K562 (cell line): ENCODE results near the gene AP5M1. TPM values are rescaled to one million over a fixed set of nuclear protein-coding genes. Genes with fewer than 3 reads are reported as not detected.

Experiments used
- ATAC-seq: fragments of 200-7000 bp; cut with Tn5 transposase; 3 replicates; pipeline ENCODE4 v1.9.1; 2020; ENCODE audit warnings: moderate library complexity
- BruUV-seq: library from RNA; stranded (reverse); fragments of 400-500 nt; replicated peaks from 2 replicates; lab custom pipeline; 2021; lab: Mats Ljungman, UMichigan
- CTCF ChIA-PET: fragments of 300-600 bp; formaldehyde crosslinking; extraction: SDS; loops from one replicate; lab custom pipeline; 2021; ENCODE audit warnings: low intra/inter-chr PET ratio; lab: Yijun Ruan, JAX
- POLR2A ChIA-PET: fragments of 300-600, 350-650 bp; sonication (Branson Sonifier 250); formaldehyde crosslinking; extraction: SDS; loops from one replicate; lab custom pipeline; 2021; ENCODE audit warnings: antibody characterized with exemption, inconsistent platforms; lab: Yijun Ruan, JAX
- DNase-seq, 4 experiments: peaks; one replicate each; pipeline versions ENCODE4 v3.0.0 to v3.0.0-alpha.2; 2011 to 2018; ENCODE audit warnings: low spot score in 3 of 4, mixed read lengths in 3 of 4; ENCODE audit errors: extremely low read depth in 1 of 4
- FAIRE-seq: peaks from 2 replicates; lab custom pipeline; 2011; peaks lifted over from hg19 to GRCh38; lab: Jason Lieb, UNC
- H2AFZ ChIP-seq: 2 replicates; pipeline ENCODE4 v1.6.0; 2011; ENCODE audit warnings: low read depth, low read length, control low read depth, inconsistent platforms
- H3K27ac ChIP-seq: fragments of 200-600 bp; 3 replicates; pipeline ENCODE4 v1.8.0; 2011; ENCODE audit warnings: low read depth, mild to moderate bottlenecking, control low read depth, inconsistent platforms, low read length, moderate library complexity, mixed read lengths; ENCODE audit errors: extremely low read depth
- H3K27me3 ChIP-seq, 2 experiments: fragments of 300-600 bp in 1 of 2; 2 replicates in 1 of 2; 3 replicates in 1 of 2; pipeline versions ENCODE4 v1.6.0 to v1.8.0; 2011; ENCODE audit warnings: inconsistent platforms in 2 of 2, low read length in 2 of 2, mild to moderate bottlenecking in 1 of 2, mixed read lengths in 1 of 2, moderate library complexity in 1 of 2; ENCODE audit not compliant: control insufficient read depth in 2 of 2, insufficient read depth in 2 of 2
- H3K36me3 ChIP-seq: fragments of 300-600 bp; 3 replicates; pipeline ENCODE4 v1.8.0; 2011; ENCODE audit warnings: mild to moderate bottlenecking, low read length, inconsistent platforms; ENCODE audit not compliant: control insufficient read depth, insufficient read depth
- H3K4me1 ChIP-seq, 2 experiments: fragments of 200-600 bp in 1 of 2; replicated peaks in 1 of 2; 2 replicates in 1 of 2; 3 replicates in 1 of 2; pipeline versions ENCODE4 v1.5.1 to v1.8.0; 2011; ENCODE audit warnings: inconsistent platforms in 2 of 2, low read length in 2 of 2, mild to moderate bottlenecking in 1 of 2, mixed read lengths in 1 of 2, moderate library complexity in 1 of 2; ENCODE audit not compliant: control insufficient read depth in 2 of 2, insufficient read depth in 2 of 2
- H3K4me2 ChIP-seq: 2 replicates; pipeline ENCODE4 v1.6.1; 2011; ENCODE audit warnings: low read length, control low read depth, inconsistent platforms, mixed read lengths; ENCODE audit not compliant: insufficient read depth
- H3K4me3 ChIP-seq: fragments of 200-600 bp; sonication (generic), shearing (Covaris generic); 2 replicates; pipeline ENCODE4 v1.5.1; 2016; ENCODE audit warnings: control low read depth, inconsistent platforms
- H3K79me2 ChIP-seq: fragments of 200-600 bp; 3 replicates; pipeline ENCODE4 v1.8.0; 2011; ENCODE audit warnings: low read length, inconsistent platforms; ENCODE audit not compliant: control insufficient read depth, insufficient read depth
- H3K9ac ChIP-seq, 2 experiments: 2 replicates each; pipeline versions ENCODE4 v1.6.0 to v1.6.1; 2011; ENCODE audit warnings: low read depth in 2 of 2, low read length in 2 of 2, control low read depth in 1 of 2, inconsistent platforms in 1 of 2, mild to moderate bottlenecking in 1 of 2, mixed read lengths in 1 of 2; ENCODE audit not compliant: insufficient read depth in 1 of 2
- H3K9me1 ChIP-seq: one replicate; pipeline ENCODE4 v1.6.0; 2011; ENCODE audit warnings: inconsistent platforms, mild to moderate bottlenecking, low read length, moderate library complexity; ENCODE audit not compliant: control insufficient read depth, insufficient read depth
- H3K9me3 ChIP-seq: replicated peaks from 2 replicates; pipeline ENCODE4 v1.5.1; 2011; ENCODE audit warnings: low read depth, low read length, inconsistent platforms; ENCODE audit not compliant: control insufficient read depth, insufficient read depth
- H4K20me1 ChIP-seq: replicated peaks from 2 replicates; pipeline ENCODE4 v1.6.1; 2011; ENCODE audit warnings: low read length, inconsistent platforms, mixed read lengths; ENCODE audit not compliant: control insufficient read depth, insufficient read depth
- ETV1 ChIP-seq: fragments of 450-650 bp; conservative IDR thresholded peaks from 2 replicates; pipeline ENCODE4 v1.6.1; 2016; ENCODE audit warnings: missing genetic modification characterization, control low read depth, low read depth, missing compliant biosample characterization
- MAFK ChIP-seq: IDR thresholded peaks from 2 replicates; pipeline ENCODE4 v1.6.1; 2011; ENCODE audit warnings: low read length, improper control_type of control experiment
- MITF ChIP-seq: IDR thresholded peaks from 2 replicates; pipeline ENCODE4 v1.6.1; 2014; ENCODE audit warnings: antibody characterized with exemption
- YY1 ChIP-seq, 3 experiments: IDR thresholded peaks; 2 replicates each; pipeline ENCODE4 v1.6.1; 2011; ENCODE audit warnings: low read length in 2 of 3, mild to moderate bottlenecking in 2 of 3, moderate library complexity in 2 of 3, borderline replicate concordance in 1 of 3, control low read depth in 1 of 3, low read depth in 1 of 3; ENCODE audit not compliant: insufficient read depth in 3 of 3, insufficient replicate concordance in 2 of 3, control insufficient read depth in 1 of 3, insufficient read length in 1 of 3; ENCODE audit errors: extremely low read depth in 1 of 3
- WGBS: fragments of 100-300 bp; shearing (Covaris generic); methylation state at CpG from one replicate; pipeline ENCODE4 v1.1.6; 2016; ENCODE audit warnings: low coverage, mixed read lengths; ENCODE audit not compliant: insufficient coverage; ENCODE audit errors: missing lambda C conversion rate; 5-methylcytosine and 5-hydroxymethylcytosine counted together
- in situ Hi-C: fragments of 300-500 bp; cut with MboI; formaldehyde crosslinking; loops from 4 replicates; pipeline ENCODE4 v1.15.0; 2018; ENCODE audit warnings: inconsistent platforms, mixed read lengths
- intact Hi-C: fragments of 100-400 bp; cut with micrococcal nuclease; formaldehyde crosslinking; loops from 2 replicates; pipeline ENCODE4 v1.14.2; 2022
- polyA plus RNA-seq, 8 experiments: library from polyadenylated mRNA; depleted of rRNA in 4 of 8; stranded (reverse) in 5 of 8; unstranded in 3 of 8; fragments of >200 nt; fragmentation: Nextera tagmentation in 2 of 8; fragmentation: Illumina TruSeq in 1 of 8; extraction: Ambion mirVana in 2 of 8; extraction: Trizol in 1 of 8; gene quantifications; 2 replicates each; pipeline versions ENCODE4 v1.2.1 to v1.2.3, GENCODE V29; 2011 to 2014; ENCODE audit warnings: inconsistent platforms in 1 of 8, missing spikeins in 1 of 8
- total RNA-seq, 7 experiments: library from RNA; depleted of rRNA in 6 of 7; stranded (reverse); fragments of >200 nt in 6 of 7; fragmentation: Illumina TruSeq in 2 of 7; extraction: Trizol in 2 of 7; gene quantifications; 2 replicates each; pipeline versions ENCODE4 v1.2.1 to v1.2.3, GENCODE V29; 2011 to 2021; ENCODE audit warnings: low replicate concordance in 1 of 7

AP5M1 gene
- total and polyA plus RNA-seq, 9 of the 15 experiments (the other 6 are each of a cell fraction or from before 2014, with no cell fraction given): 16.1 to 51.7 (median 30.9) TPM

- in situ Hi-C loops (no loop called here), intact Hi-C loops (no loop called here)
- Histone ChIP-seq H3K27ac (no peak overlapping the region), H3K4me1 (peaks cover 0 to 6% of the 10 kb centered on the region in 2 experiments; a peak in 3 of 5 replicates), H2AFZ (no peak overlapping the region), H3K79me2 (peaks cover 34% of the 10 kb centered on the region), H3K36me3 (peaks cover 20% of the 10 kb centered on the region; the same call in 2 of the 3 replicates), H3K9me1 (peaks cover 4% of the 10 kb centered on the region), H3K9me3 (no peaks in the 10 kb centered on the region), H4K20me1 (0 out of 2 replicates have a peak, but pooled peaks cover 6% of the 10 kb centered on the region), H3K4me2 (no peak overlapping the region), H3K4me3 (no peak overlapping the region), H3K9ac (no peak overlapping the region), H3K27me3 (no peaks in the 10 kb centered on the region)
- ChIA-PET POLR2A (interaction anchor here (1.1 kb wide), 1 partner anchor 10 kb away, joined by 3 read pairs; no protein-coding TSS in a partner anchor), CTCF (no interaction called here)
- FAIRE-seq (no peak), DNase-seq (no peak), ATAC-seq (no peak)
- BruUV-seq: no TSS peak
- 63% methylated on average over 2 of the region's 2 CpGs for WGBS
- no peak for TF ChIP-seq MAFK
- no peak for TF ChIP-seq MITF
- no peak for TF ChIP-seq ETV1 (tag)
- no peak for TF ChIP-seq YY1 (IDR thresholded peaks at IDR 0.05; ENCODE audit: borderline replicate concordance in 1 of 3, control insufficient read depth in 1 of 3, extremely low read depth in 1 of 3, insufficient read depth in 3 of 3, insufficient read length in 1 of 3, insufficient replicate concordance in 2 of 3, low read depth in 1 of 3, low read length in 2 of 3)
Observed at GRCh38 chr14:57246933-57247657, 21.7 kb upstream of the AP5M1 start.
